NOMO-1 treated with dmso at 0.1 percent for 144 hours (cell line): ENCODE results near the gene HHIPL1.
A peak's percentile ranks its signal among the peaks of the same experiment; 100 is the strongest.

Experiments
- DNase-seq: peaks from one replicate; lab custom pipeline; 2025; ENCODE audit not compliant: unreplicated experiment; lab: John Stamatoyannopoulos, UW

The HHIPL1 gene

DNA sequence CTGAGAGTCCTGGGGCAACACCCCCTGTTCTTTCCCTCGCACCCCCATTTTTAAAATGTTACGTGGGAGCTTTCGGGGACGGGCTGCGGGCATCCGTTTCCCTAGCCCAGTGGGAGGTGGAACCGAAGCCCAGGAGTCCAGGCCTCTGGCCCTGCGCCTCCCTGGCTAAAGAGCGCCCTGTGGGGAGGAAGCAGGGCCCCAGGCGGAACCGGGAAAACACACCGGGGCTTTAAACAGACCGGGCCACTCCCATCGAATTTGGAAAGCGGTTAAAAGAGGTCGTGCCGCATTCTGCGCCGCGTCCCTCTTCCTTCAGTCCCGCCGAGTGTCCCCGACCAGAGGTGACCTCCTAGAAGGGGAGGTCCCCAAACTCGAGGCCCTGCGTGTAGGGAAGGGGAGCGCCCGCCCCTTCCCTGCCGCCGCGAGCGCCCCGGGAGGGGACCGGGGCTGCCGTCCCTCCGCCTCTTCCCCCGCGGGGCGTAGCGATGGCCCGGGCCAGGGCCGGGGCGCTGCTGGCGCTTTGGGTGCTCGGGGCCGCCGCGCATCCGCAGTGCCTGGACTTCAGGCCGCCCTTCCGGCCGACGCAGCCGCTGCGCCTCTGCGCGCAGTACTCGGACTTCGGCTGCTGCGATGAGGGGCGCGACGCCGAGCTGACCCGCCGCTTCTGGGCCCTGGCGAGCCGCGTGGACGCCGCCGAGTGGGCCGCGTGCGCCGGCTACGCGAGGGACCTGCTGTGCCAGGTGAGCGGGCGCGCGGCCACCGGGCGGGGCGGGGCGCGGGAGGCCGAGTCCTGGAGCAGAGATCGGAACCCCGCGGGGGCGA is at the start of gene HHIPL1:
Gene HHIPL1 (plus strand): TSS at position 407 of the 822 bp plus-strand sequence. CDS start 79 bp downstream, at position 486.
- DNase-seq, result no peak

GRCh38 chr14:99595524-99595923 is 49.4 kb upstream of the HHIPL1 start:
- DNase-seq, result no peak

GRCh38 chr14:99596071-99596627 is 48.8 kb upstream of the HHIPL1 start:
- DNase-seq, result no peak

DNA sequence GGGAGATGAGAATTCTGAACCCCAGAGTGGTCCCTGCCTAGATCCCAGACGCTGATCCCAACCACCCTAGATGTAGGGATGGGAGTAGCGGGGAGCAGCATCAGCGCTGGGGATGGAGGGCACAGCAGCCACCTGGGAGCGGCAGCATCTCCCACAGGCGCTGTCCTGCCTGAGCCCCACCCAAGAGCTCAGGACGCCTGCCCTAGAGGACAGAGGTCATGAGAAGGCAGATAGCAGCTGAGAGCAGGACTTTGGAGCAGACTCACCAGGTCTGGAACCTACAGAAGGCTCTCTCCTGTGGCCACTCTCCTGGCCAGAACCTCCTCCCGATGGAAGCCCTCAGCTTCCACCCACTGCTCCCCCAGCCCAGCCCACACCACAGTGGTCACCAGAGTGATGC is 48.2 kb upstream of the HHIPL1 start:
- DNase-seq, result no peak

DNA sequence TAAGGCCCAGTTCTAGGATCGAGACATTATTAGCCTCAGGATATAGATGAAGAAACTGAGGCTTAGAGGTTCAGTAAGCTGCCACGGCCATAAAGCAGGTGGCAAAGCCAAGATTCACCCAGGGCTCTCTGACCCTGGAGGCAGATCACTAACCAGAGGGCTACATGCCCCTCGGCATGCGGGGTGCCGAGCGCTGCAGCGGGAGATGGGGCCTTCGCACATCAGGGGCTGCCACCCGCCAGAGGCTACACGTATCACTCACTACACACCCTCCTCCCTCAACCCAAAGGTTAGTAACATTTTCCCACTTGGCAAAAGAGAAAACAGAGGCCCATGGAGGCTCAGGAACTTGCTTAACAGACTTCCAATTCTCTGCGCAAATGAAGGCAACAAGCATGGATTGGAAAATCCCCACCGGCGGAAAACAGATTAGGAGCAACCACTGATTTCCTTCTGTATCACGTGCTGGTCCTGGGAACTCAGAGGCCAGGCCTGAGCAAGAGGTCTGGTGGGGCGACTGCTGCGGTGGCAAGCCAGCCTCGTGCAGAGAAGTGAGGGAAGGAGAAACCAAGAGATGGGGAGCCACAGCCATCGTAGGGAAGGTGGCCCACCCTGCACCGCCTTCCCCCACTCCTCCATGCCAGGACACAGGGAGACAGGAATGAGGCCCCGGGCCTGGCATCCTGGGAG is 46.9 kb upstream of the HHIPL1 start:
- no peak for DNase-seq

DNA sequence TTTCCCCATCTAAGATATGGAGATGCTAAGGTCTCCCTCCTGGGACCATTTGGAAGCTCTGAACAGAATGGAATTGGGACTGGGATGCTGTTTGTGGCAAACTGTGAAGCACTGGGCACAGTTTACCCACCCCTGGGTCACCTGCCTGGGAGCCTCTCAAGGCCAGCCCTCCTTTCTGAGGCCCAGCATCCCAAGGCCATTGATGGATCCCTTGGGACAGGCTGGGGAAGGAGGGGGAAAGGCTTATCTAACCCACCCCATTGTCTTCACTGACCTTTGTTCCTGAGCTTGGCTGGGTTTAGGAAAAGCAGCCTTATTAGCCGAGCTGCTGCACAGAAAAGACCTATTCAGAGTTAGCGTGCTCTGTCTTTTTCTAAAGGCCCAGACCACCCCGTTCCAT is 46.2 kb upstream of the HHIPL1 start:
- no peak for DNase-seq

GRCh38 chr14:99599393-99599792 is 45.5 kb upstream of the HHIPL1 start:
- DNase-seq, result no peak

DNA sequence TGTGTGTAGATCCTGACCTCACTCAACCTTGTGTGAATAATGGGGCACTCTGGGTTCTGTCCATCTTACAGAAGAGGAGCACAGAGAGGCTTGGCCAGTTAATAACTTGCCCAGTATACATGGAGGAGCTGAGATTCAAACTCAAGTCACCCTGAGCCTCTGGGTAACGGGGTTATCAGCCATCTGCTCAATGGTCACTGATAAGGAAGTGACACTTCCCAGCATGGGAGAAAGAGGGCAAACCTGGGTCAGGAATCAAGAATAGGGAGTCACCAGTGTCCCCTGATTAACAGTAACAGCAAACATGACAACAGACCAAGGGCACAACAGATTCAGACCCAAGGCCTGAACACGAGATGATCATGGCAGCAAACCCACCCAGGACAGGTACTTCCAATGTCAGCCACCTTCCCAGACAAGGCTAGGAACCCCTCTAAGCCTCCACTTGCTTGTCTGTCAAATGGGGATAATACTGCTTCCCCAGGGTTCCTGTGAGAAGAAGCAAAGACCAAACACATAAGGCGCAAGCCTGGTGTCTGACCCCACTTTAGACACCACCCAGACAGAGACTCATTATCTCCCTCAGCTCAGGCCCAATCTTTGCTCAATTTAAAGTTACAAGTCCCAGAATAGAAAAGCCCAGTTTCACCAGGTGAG is 44.6 kb upstream of the HHIPL1 start:
- no peak for DNase-seq

DNA sequence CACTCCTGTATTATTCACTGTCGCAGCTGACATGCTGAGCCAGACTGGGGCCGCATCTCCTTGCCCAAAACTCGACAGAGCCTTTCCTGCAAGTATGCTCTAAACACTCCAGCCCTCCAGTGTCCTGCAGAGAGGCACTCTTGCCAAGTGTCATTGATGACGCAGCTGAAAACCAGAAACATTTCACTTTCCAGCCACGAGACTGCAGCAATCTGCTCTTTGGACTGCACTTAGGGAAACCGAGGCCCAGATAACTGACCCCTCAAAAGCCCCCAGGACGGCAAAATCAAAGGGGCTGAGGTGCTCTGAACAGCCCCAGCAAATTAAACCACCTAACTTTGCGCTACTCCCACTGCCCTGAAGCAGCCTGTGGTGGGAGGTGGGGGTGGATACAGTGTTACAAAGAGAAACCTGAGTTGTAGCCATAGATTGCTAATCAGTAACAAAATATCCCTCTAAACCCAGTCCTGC is 43.5 kb upstream of the HHIPL1 start:
- no peak for DNase-seq

DNA sequence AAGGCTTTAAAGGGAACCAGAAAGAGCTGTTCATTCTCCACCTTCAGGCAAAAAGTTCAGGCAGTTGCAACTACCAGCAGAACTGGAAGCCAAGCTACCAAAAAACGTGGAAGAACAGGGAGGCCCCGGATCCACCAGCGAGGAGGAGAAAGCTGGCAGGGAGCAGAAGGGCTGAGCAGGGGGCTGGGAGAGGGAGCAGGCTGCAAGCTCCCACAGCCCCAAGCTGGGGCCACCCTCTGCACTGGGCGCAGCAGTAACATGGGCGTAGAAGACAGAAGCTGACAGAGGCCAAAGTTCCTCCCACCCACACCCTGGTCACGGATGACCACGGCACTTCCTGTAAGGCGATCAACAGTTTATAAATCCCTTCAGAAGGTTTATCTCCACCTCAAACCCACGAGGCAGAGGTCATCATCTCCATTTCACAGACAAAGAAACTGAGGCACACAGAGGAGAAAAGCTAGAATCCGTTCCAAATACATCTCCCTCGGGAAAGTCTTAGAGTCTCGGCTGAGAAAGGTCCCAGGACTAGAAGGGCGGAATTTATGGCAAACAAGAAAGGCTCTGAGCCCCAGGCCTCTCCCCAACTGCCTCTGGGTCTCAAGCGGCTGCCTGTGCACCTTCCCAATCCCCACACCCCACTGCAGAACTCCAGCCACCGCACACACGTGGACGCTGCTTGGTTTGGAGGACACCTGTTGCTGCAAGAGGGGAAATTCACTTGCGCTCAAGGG is 42.7 kb upstream of the HHIPL1 start:
- DNase-seq, result no peak

- DNase-seq, result no peak
Measured at GRCh38 chr14:99602788-99603415, 42.0 kb upstream of the HHIPL1 start.

GRCh38 chr14:99603471-99604277 is 41.3 kb upstream of the HHIPL1 start, which contains the start of gene CCDC85C:
TSS of gene CCDC85C (minus strand) at chr14:99604207. CDS start at chr14:99603959, 248 bp downstream.
- DNase-seq, result no peak

DNA sequence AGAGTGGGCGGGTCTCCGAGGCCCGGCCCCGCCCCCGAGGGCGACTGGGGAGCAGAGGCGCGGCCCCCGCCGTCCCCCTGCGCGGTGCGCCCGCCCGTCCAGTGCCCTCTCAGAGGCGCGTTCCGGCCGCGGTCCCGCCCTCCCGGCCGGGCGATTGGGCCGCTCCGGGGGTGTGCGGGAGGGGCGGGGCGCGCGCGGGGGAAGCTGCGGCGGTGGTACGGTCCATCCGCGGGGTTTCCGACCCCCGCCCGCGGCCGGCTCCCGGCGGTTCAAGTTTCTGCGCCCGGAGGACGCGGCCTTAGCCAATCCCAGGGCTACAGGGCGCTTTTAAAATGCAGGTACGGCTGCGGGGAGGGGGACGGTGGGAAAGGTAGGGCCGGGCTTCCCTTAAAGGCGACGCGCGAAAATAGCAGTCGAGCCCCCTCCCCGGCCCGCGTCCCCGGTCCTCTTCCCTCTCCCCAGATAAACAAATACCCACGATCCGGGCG is 40.6 kb upstream of the HHIPL1 start:
- peak; percentile 82 for DNase-seq

DNA sequence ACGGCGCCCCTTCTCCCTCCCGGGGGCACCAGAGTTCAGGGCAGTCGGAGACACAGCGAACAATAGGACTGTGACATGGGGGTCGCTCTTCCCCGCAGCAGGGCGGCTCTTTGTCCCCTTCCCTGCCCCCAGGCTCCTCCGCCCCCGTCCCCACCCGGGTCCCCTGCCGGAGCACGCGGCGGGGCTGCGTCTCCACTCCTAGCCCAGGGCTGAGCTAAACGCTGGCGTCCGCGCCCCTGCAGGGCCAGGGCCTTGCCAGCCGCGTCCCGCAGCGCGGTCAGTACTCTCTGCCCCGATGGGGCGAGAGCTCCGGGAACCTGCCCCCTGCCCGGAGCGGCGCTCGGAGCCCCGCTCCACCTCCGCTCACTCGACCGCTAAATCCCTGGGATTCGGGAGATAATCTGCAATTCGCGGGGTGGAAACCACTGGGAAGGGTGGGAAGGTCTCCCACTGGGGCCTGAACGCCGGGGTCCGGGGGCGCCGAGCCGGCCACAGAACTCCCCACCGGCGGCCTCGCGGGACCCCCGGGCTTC is 40.1 kb upstream of the HHIPL1 start:
- DNase-seq, result no peak

DNA sequence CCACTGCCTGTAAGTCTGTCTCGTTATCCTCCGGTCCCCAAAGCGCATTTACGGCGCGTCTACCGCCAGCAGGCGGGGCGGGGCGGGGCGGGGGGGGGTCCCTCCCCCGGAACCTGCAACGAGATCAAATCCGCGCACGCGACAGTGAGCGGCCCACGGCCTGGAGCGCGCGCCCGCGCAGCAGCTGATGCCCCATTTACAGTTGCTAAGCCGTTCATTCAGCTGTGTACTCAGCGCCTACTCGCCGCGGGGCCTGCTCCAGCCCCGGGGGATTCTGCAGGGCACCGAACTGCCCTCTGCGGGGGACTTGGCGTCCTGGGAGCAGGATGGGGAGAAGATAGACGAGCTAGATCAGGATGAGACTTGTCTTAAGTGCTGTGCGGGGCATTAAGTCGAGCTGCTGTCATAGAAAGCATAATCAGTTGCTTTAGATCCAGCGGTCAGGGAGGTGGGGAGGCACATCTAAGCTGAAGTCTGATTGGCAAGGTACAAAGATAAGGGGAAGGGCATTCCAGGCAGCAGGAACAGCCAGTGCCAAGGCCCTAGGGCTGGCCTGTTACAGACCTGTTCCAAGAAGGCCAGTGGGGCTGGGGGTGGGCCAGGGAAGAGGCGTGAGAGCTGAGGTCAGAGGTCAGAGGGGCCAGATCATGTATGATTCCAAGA is 39.5 kb upstream of the HHIPL1 start:
- peak; percentile 72 for DNase-seq

GRCh38 chr14:99606359-99606758 is 38.6 kb upstream of the HHIPL1 start:
- no peak for DNase-seq

DNA sequence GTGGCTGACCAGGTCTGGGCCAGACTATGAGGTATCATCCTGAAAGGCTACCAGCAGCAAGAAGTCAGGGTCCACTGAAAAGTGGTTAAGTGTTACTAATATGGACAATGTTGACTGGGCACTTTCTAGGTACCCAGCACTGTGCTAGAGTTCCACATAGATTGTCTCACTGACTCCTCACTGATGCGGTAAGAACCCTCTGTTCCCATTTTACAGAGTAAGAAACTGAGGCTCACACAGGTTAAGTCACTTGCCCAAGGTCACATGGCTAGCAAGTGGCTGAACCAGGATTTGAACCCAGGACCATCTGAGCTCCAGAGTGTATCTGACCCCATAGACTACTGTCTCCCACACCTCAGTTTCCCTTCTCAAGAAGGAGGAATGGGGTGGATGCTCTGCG is 36.3 kb upstream of the HHIPL1 start:
- DNase-seq, result no peak
